HCT116 (cell line): ENCODE measurements around the gene FAM81B. TPM values are rescaled to one million over a fixed set of nuclear protein-coding genes. Genes with fewer than 3 reads are reported as not detected.

Source experiments
- ATAC-seq: fragments of 200-7000 bp; cut with Tn5 transposase; 2 replicates; pipeline ENCODE4 v1.9.1; 2020; ENCODE audit warnings: mild to moderate bottlenecking, moderate library complexity
- BruUV-seq: library from RNA; stranded (reverse); fragments of 400-500 nt; replicated peaks from 2 replicates; lab custom pipeline; 2021; lab: Mats Ljungman, UMichigan
- CTCF ChIA-PET: fragments of 300-600 bp; sonication (Branson Sonifier 250); formaldehyde crosslinking; loops from one replicate; lab custom pipeline; 2021; ENCODE audit warnings: antibody characterized with exemption; lab: Charles Lee
- POLR2A ChIA-PET: fragments of 300-600, 350-600 bp; sonication (Branson Sonifier 250); formaldehyde crosslinking; loops from one replicate; lab custom pipeline; 2021; ENCODE audit warnings: antibody characterized with exemption; lab: Charles Lee
- RAD21 ChIA-PET, 2 experiments: fragments of 300-600 bp; sonication (Branson Sonifier 250); formaldehyde crosslinking; loops; one replicate each; lab custom pipeline; 2023; ENCODE audit warnings: low total read pairs in 2 of 2; ENCODE audit not compliant: uncharacterized antibody in 2 of 2, unreplicated experiment in 2 of 2, low non-redundant PET in 1 of 2; lab: Charles Lee
- DNase-seq: peaks from one replicate; pipeline ENCODE4 v3.0.0-alpha.2; 2010; ENCODE audit warnings: low read depth, low spot score
- H2AFZ ChIP-seq: fragments of 200-600 bp; shearing (Covaris generic), sonication (generic); 2 replicates; pipeline ENCODE4 v1.6.1; 2017; ENCODE audit warnings: low read depth, mixed run types, mixed read lengths, antibody characterized with exemption, low read length; ENCODE audit not compliant: poor library complexity, severe bottlenecking
- H3K27ac ChIP-seq: 2 replicates; pipeline ENCODE4 v1.5.1; 2012; ENCODE audit warnings: low read depth, low read length
- H3K27me3 ChIP-seq: fragments of 200-600 bp; sonication (generic); 2 replicates; pipeline ENCODE4 v1.6.1; 2016; ENCODE audit warnings: mixed run types, low read length, mixed read lengths; ENCODE audit not compliant: insufficient read depth
- H3K36me3 ChIP-seq, 2 experiments: fragments of 200-500 bp in 1 of 2; fragments of 200-600 bp in 1 of 2; sonication (Bioruptor generic) in 1 of 2; sonication (generic) in 1 of 2; 2 replicates each; pipeline versions ENCODE4 v1.5.1 to v1.6.1; 2014 to 2016; ENCODE audit warnings: low read length in 2 of 2, inconsistent platforms in 1 of 2, mixed read lengths in 1 of 2, mixed run types in 1 of 2; ENCODE audit not compliant: insufficient read depth in 2 of 2, control insufficient read depth in 1 of 2
- H3K4me1 ChIP-seq, 2 experiments: fragments of 200-600 bp in 1 of 2; sonication (generic) in 1 of 2; 2 replicates each; pipeline versions ENCODE4 v1.5.1 to v1.6.1; 2012 to 2017; ENCODE audit warnings: low read length in 2 of 2, inconsistent platforms in 1 of 2, mild to moderate bottlenecking in 1 of 2, mixed read lengths in 1 of 2, mixed run types in 1 of 2, moderate library complexity in 1 of 2; ENCODE audit not compliant: insufficient read depth in 2 of 2, control insufficient read depth in 1 of 2
- H3K4me2 ChIP-seq: fragments of 200-600 bp; sonication (generic); 2 replicates; pipeline ENCODE4 v1.6.1; 2017; ENCODE audit warnings: mixed run types, low read length, mixed read lengths
- H3K4me3 ChIP-seq, 2 experiments: fragments of 200-600 bp in 1 of 2; sonication (generic) in 1 of 2; replicated peaks in 1 of 2; 2 replicates each; pipeline ENCODE4 v1.5.1; 2011 to 2016; ENCODE audit warnings: low read length in 2 of 2, control low read depth in 1 of 2, low read depth in 1 of 2, mild to moderate bottlenecking in 1 of 2, mixed read lengths in 1 of 2, mixed run types in 1 of 2
- H3K79me2 ChIP-seq: fragments of 200-600 bp; sonication (generic); 2 replicates; pipeline ENCODE4 v1.6.1; 2017; ENCODE audit warnings: mild to moderate bottlenecking, mixed run types, low read length, moderate library complexity, mixed read lengths; ENCODE audit not compliant: insufficient read depth
- H3K9ac ChIP-seq: fragments of 200-600 bp; sonication (generic); 2 replicates; pipeline ENCODE4 v1.6.1; 2016; ENCODE audit warnings: low read length, mixed read lengths
- H3K9me2 ChIP-seq: fragments of 200-600 bp; sonication (generic), shearing (Covaris generic); 2 replicates; pipeline ENCODE4 v1.6.1; 2017; ENCODE audit warnings: mixed run types, mild to moderate bottlenecking, moderate library complexity; ENCODE audit not compliant: insufficient read depth
- H3K9me3 ChIP-seq, 2 experiments: fragments of 200-500 bp in 1 of 2; fragments of 200-600 bp in 1 of 2; sonication (Bioruptor generic) in 1 of 2; sonication (generic) in 1 of 2; 2 replicates each; pipeline ENCODE4 v1.6.1; 2014 to 2017; ENCODE audit warnings: low read length in 2 of 2, mixed read lengths in 2 of 2, inconsistent platforms in 1 of 2, low read depth in 1 of 2, mild to moderate bottlenecking in 1 of 2, mixed run types in 1 of 2, moderate library complexity in 1 of 2; ENCODE audit not compliant: control insufficient read depth in 1 of 2, insufficient read depth in 1 of 2
- H4K20me1 ChIP-seq: fragments of 200-600 bp; sonication (generic), shearing (Covaris generic); 2 replicates; pipeline ENCODE4 v1.6.1; 2017; ENCODE audit warnings: mixed run types, mild to moderate bottlenecking, moderate library complexity; ENCODE audit not compliant: insufficient read depth
- ATF3 ChIP-seq: IDR thresholded peaks from 2 replicates; pipeline ENCODE4 v1.6.1; 2012
- CBX3 ChIP-seq: IDR thresholded peaks from 2 replicates; pipeline ENCODE4 v1.6.1; 2012; ENCODE audit warnings: low read depth
- CEBPB ChIP-seq: IDR thresholded peaks from 2 replicates; pipeline ENCODE4 v1.6.1; 2012; ENCODE audit warnings: low read depth
- EGR1 ChIP-seq: IDR thresholded peaks from 2 replicates; pipeline ENCODE4 v1.6.1; 2012; ENCODE audit warnings: low read depth
- ELF1 ChIP-seq: IDR thresholded peaks from 2 replicates; pipeline ENCODE4 v1.6.1; 2012; ENCODE audit warnings: low read depth, borderline replicate concordance
- EZH2phosphoT487 ChIP-seq: fragments of 200-600 bp; IDR thresholded peaks from 2 replicates; pipeline ENCODE4 v1.6.1; 2018; ENCODE audit warnings: antibody characterized with exemption, borderline replicate concordance
- FOSL1 ChIP-seq: IDR thresholded peaks from 2 replicates; pipeline ENCODE4 v1.6.1; 2012; ENCODE audit warnings: low read depth
- JUND ChIP-seq: IDR thresholded peaks from 2 replicates; pipeline ENCODE4 v1.6.1; 2012
- MAX ChIP-seq: IDR thresholded peaks from 2 replicates; pipeline ENCODE4 v1.6.1; 2012
- POLR2AphosphoS5 ChIP-seq: IDR thresholded peaks from 2 replicates; pipeline ENCODE4 v1.6.1; 2011; ENCODE audit warnings: mild to moderate bottlenecking, low read depth, low read length, moderate library complexity
- SIN3A ChIP-seq: IDR thresholded peaks from 2 replicates; pipeline ENCODE4 v1.6.1; 2012; ENCODE audit warnings: low read depth
- SP1 ChIP-seq: IDR thresholded peaks from 2 replicates; pipeline ENCODE4 v1.6.1; 2012; ENCODE audit warnings: low read depth
- SRF ChIP-seq: IDR thresholded peaks from 2 replicates; pipeline ENCODE4 v1.6.1; 2012; ENCODE audit warnings: low read depth
- TCF7L2 ChIP-seq: IDR thresholded peaks from 2 replicates; pipeline ENCODE4 v1.7.0; 2011; ENCODE audit warnings: borderline replicate concordance, inconsistent platforms; ENCODE audit not compliant: insufficient read depth, insufficient read length; ENCODE audit errors: extremely low read depth
- ZFX ChIP-seq: fragments of 450-650 bp; IDR thresholded peaks from 2 replicates; pipeline ENCODE4 v1.6.1; 2017
- intact Hi-C: fragments of 100-400 bp; cut with micrococcal nuclease; formaldehyde crosslinking; loops from 2 replicates; pipeline ENCODE4 v1.10.0; 2022
- total RNA-seq: library from RNA; stranded (reverse); gene quantifications from one replicate; pipeline ENCODE4 v1.2.1, GENCODE V29; 2021; ENCODE audit not compliant: unreplicated experiment
- TF ChIP-seq, protein P1 (sequence below): IDR thresholded peaks from 2 replicates; pipeline ENCODE4 v1.6.1; 2011; ENCODE audit warnings: mild to moderate bottlenecking, low read length, moderate library complexity; ENCODE audit not compliant: insufficient replicate concordance; ENCODE audit errors: extremely low read depth
- TF ChIP-seq, protein P2 (sequence below): IDR thresholded peaks from 2 replicates; pipeline ENCODE4 v1.6.1; 2012; ENCODE audit warnings: low read depth

Gene FAM81B
- total RNA-seq, 1 experiment from 2014 or later = not detected

DNA sequence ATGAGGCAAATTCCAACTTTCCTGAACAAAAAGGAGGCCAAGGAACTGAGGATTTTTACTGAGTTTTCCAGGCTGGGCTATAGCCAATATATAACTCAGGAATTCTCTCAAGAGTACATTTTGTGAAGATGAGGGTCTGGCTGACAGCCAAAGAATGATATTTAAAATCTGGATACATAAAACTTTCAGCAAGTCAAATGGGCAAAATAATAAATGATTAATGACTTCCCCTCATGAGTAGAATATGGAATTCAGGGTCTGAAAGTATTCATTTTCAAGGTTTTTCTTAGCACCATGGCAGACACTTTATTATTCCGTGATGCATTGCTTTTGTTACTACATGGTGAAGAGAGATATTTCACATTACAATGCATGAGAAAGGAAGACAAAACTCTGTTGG lies 7.8 kb downstream of the FAM81B start:
- H3K9me3 ChIP-seq = no peaks in the 10 kb centered on the region
- no peak overlapping the region for H3K4me2 ChIP-seq
- ATAC-seq (no peak), DNase-seq (no peak)
- TF ChIP-seq CEBPB = no peak
- TF ChIP-seq EGR1 = no peak
- no peak for TF ChIP-seq MAX
- TF ChIP-seq ATF3 = no peak
- TF ChIP-seq TCF7L2 = no peak
- no peak for TF ChIP-seq CBX3
- TF ChIP-seq JUND = no peak
- TF ChIP-seq, protein P1, sequence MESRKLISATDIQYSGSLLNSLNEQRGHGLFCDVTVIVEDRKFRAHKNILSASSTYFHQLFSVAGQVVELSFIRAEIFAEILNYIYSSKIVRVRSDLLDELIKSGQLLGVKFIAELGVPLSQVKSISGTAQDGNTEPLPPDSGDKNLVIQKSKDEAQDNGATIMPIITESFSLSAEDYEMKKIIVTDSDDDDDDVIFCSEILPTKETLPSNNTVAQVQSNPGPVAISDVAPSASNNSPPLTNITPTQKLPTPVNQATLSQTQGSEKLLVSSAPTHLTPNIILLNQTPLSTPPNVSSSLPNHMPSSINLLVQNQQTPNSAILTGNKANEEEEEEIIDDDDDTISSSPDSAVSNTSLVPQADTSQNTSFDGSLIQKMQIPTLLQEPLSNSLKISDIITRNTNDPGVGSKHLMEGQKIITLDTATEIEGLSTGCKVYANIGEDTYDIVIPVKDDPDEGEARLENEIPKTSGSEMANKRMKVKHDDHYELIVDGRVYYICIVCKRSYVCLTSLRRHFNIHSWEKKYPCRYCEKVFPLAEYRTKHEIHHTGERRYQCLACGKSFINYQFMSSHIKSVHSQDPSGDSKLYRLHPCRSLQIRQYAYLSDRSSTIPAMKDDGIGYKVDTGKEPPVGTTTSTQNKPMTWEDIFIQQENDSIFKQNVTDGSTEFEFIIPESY = no peak
- TF ChIP-seq FOSL1 = no peak
- no peaks in the 10 kb centered on the region for H3K9me2 ChIP-seq
- H3K4me3 ChIP-seq = no peak overlapping the region
- no peaks in the 10 kb centered on the region for H3K79me2 ChIP-seq
- H3K36me3 ChIP-seq = no peaks in the 10 kb centered on the region
- intact Hi-C loops = no loop called here
- H3K9ac ChIP-seq = no peak overlapping the region
- no peaks in the 10 kb centered on the region for H4K20me1 ChIP-seq
- H2AFZ ChIP-seq = no peak overlapping the region
- H3K4me1 ChIP-seq = no peaks in the 10 kb centered on the region
- ChIA-PET POLR2A (no interaction called here), RAD21 (no interaction called here), CTCF (no interaction called here)
- H3K27me3 ChIP-seq = no peaks in the 10 kb centered on the region
- H3K27ac ChIP-seq = no peak overlapping the region
- no TSS peak for BruUV-seq

DNA sequence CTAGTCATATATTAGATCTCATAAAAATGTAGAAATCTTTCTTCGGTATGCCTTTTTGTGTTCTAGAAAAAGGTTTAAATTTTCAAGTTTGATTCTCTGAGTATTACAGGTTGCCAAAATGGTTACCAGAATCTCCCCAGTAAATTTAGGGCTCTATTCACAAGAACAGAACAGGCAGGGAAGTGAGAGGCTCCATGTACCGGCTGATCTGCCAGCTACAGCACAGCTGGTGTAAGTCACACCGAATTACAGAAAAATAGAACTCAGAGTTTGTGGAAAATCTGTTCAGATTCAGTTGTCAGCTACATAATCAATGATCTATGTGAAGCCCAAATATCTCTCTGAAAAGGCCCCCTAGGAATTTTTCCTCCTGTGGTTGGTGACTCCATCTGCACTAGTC lies 10.5 kb downstream of the FAM81B start:
- no peaks in the 10 kb centered on the region for H4K20me1 ChIP-seq
- H3K36me3 ChIP-seq = no peaks in the 10 kb centered on the region
- TF ChIP-seq SIN3A (no peak), ELF1 (no peak), TCF7L2 (no peak), POLR2AphosphoS5 (no peak), EZH2phosphoT487 (no peak), JUND (no peak), ZFX (no peak), SP1 (no peak), SRF (no peak)
- TF ChIP-seq, protein P2, sequence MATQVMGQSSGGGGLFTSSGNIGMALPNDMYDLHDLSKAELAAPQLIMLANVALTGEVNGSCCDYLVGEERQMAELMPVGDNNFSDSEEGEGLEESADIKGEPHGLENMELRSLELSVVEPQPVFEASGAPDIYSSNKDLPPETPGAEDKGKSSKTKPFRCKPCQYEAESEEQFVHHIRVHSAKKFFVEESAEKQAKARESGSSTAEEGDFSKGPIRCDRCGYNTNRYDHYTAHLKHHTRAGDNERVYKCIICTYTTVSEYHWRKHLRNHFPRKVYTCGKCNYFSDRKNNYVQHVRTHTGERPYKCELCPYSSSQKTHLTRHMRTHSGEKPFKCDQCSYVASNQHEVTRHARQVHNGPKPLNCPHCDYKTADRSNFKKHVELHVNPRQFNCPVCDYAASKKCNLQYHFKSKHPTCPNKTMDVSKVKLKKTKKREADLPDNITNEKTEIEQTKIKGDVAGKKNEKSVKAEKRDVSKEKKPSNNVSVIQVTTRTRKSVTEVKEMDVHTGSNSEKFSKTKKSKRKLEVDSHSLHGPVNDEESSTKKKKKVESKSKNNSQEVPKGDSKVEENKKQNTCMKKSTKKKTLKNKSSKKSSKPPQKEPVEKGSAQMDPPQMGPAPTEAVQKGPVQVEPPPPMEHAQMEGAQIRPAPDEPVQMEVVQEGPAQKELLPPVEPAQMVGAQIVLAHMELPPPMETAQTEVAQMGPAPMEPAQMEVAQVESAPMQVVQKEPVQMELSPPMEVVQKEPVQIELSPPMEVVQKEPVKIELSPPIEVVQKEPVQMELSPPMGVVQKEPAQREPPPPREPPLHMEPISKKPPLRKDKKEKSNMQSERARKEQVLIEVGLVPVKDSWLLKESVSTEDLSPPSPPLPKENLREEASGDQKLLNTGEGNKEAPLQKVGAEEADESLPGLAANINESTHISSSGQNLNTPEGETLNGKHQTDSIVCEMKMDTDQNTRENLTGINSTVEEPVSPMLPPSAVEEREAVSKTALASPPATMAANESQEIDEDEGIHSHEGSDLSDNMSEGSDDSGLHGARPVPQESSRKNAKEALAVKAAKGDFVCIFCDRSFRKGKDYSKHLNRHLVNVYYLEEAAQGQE = no peak
- BruUV-seq = no TSS peak
- ChIA-PET RAD21 (no interaction called here), CTCF (no interaction called here), POLR2A (no interaction called here)
- no peak overlapping the region for H3K4me3 ChIP-seq
- ATAC-seq = no peak
- H3K27me3 ChIP-seq = no peaks in the 10 kb centered on the region
- no peak overlapping the region for H3K4me2 ChIP-seq
- H3K4me1 ChIP-seq = no peaks in the 10 kb centered on the region
- no peak overlapping the region for H3K27ac ChIP-seq
- no peak for DNase-seq
- no peak overlapping the region for H2AFZ ChIP-seq
- no peak overlapping the region for H3K9ac ChIP-seq
- no peaks in the 10 kb centered on the region for H3K9me2 ChIP-seq
- H3K79me2 ChIP-seq = no peaks in the 10 kb centered on the region
- no peaks in the 10 kb centered on the region for H3K9me3 ChIP-seq
- intact Hi-C loops = no loop called here
